Measurements from ENCODE around the gene DLEC1. TPM values are rescaled to one million over a fixed set of nuclear protein-coding genes. Genes with fewer than 3 reads are reported as not detected.
A peak's percentile ranks its signal among the peaks of the same experiment; 100 is the strongest.

Gene DLEC1
- total RNA-seq, 4 donors from 2014 or later = 0.07 to 0.78 (median 0.16) TPM

GRCh38 chr3:38168151-38169026, 129.4 kb downstream of the DLEC1 start:
- Histone ChIP-seq H3K27ac (peak overlapping the region in 2 of 4 donors; percentile 5 to 22), H3K36me3 (no peaks in the 10 kb centered on the region), H3K9me3 (no peaks in the 10 kb centered on the region), H3K27me3 (no peaks in the 10 kb centered on the region), H3K4me1 (peaks cover 2 to 79% (median 5%) of the 10 kb centered on the region in 3 donors), H3K4me3 (no peak overlapping the region)
- WGBS, 2 donors (ENCODE audit: low coverage in 1 of 2) = 78 to 80% methylated on average over 3 to 4 of the region's 4 CpGs
- ATAC-seq = no peak
- TF ChIP-seq POLR2A (IDR thresholded peaks at IDR 0.05) = no peak
- TF ChIP-seq CTCF (IDR thresholded peaks at IDR 0.05) = no peak
- TF ChIP-seq EP300 (IDR thresholded peaks at IDR 0.05) = no peak
- no peak for TF ChIP-seq POLR2AphosphoS5 (IDR thresholded peaks at IDR 0.05)

GRCh38 chr3:38169027-38169317, 130.0 kb downstream of the DLEC1 start:
- peaks cover 2 to 83% (median 5%) of the 10 kb centered on the region in 3 donors for H3K4me1 ChIP-seq
- H3K27ac ChIP-seq = peak overlapping the region in 2 of 4 donors; percentile 5 to 22
- TF ChIP-seq EP300 (IDR thresholded peaks at IDR 0.05) (no peak), POLR2AphosphoS5 (IDR thresholded peaks at IDR 0.05) (no peak), POLR2A (IDR thresholded peaks at IDR 0.05) (no peak), CTCF (IDR thresholded peaks at IDR 0.05) (no peak)
- WGBS, 2 donors (ENCODE audit: low coverage in 1 of 2) = 74 to 80% methylated on average over 1 of the region's 1 CpG
- no peaks in the 10 kb centered on the region for H3K9me3 ChIP-seq
- no peak for ATAC-seq
- no peaks in the 10 kb centered on the region for H3K36me3 ChIP-seq
- no peak overlapping the region for H3K4me3 ChIP-seq
- H3K27me3 ChIP-seq = no peaks in the 10 kb centered on the region

- TF ChIP-seq EP300 (IDR thresholded peaks at IDR 0.05) (no peak), CTCF (IDR thresholded peaks at IDR 0.05) (no peak), POLR2AphosphoS5 (IDR thresholded peaks at IDR 0.05) (no peak), POLR2A (IDR thresholded peaks at IDR 0.05) (no peak)
- no peak overlapping the region for H3K4me3 ChIP-seq
- WGBS, 2 donors (ENCODE audit: low coverage in 1 of 2) = 81% methylated on average over 4 of the region's 4 CpGs; no CpG with 5 or more reads in 1 of the 2 donors
- no peak for ATAC-seq
- H3K27me3 ChIP-seq = no peaks in the 10 kb centered on the region
- H3K9me3 ChIP-seq = no peaks in the 10 kb centered on the region
- H3K4me1 ChIP-seq = peaks cover 2 to 91% (median 13%) of the 10 kb centered on the region in 3 donors
- H3K36me3 ChIP-seq = no peaks in the 10 kb centered on the region
- H3K27ac ChIP-seq = no peak overlapping the region
Measured at GRCh38 chr3:38170722-38171121, 131.7 kb downstream of the DLEC1 start.

GRCh38 chr3:38171622-38172021, 132.6 kb downstream of the DLEC1 start:
- Histone ChIP-seq H3K9me3 (no peaks in the 10 kb centered on the region), H3K27ac (no peak overlapping the region), H3K4me1 (peaks cover 2 to 84% (median 13%) of the 10 kb centered on the region in 3 donors), H3K4me3 (no peak overlapping the region), H3K27me3 (no peaks in the 10 kb centered on the region), H3K36me3 (no peaks in the 10 kb centered on the region)
- no peak for TF ChIP-seq POLR2A (IDR thresholded peaks at IDR 0.05)
- TF ChIP-seq POLR2AphosphoS5 (IDR thresholded peaks at IDR 0.05) = no peak
- TF ChIP-seq EP300 (IDR thresholded peaks at IDR 0.05) = no peak
- TF ChIP-seq CTCF (IDR thresholded peaks at IDR 0.05) = no peak
- WGBS, 2 donors (ENCODE audit: low coverage in 1 of 2) = 81 to 86% methylated on average over 2 of the region's 2 CpGs
- no peak for ATAC-seq

Small RNAs within 50 kb of the gene (small RNA-seq; reads per million reads assigned to genes)
- 0 reads per million in 4 donors for gene RF00019

Other genes starting within 250 kb of the DLEC1 start
- gene CTDSPL, start 177.3 kb upstream of the DLEC1 start, total RNA-seq = 10 to 100 TPM; 33.4 to 72.6 (median 54.0) TPM
- 1 to 10 TPM; 3.5 to 7.5 (median 5.2) TPM for gene VILL, start 48.4 kb upstream of the DLEC1 start, total RNA-seq
- 10 to 100 TPM; 25.4 to 29.8 (median 27.1) TPM for gene PLCD1, start 9.6 kb upstream of the DLEC1 start, total RNA-seq
- gene ACAA1, start 97.9 kb downstream of the DLEC1 start, total RNA-seq = 10 to 100 TPM; 28.3 to 46.6 (median 41.2) TPM
- gene MYD88, start 99.5 kb downstream of the DLEC1 start, total RNA-seq = 10 to 100 TPM; 18.5 to 36.8 (median 29.6) TPM
- 10 to 100 TPM; 29.5 to 41.0 (median 34.3) TPM for gene OXSR1, start 126.3 kb downstream of the DLEC1 start, total RNA-seq
- gene SLC22A13, start 226.6 kb downstream of the DLEC1 start, total RNA-seq = 1 to 10 TPM in 1 of 4 donors, under 1 TPM in 3; 0.16 to 1.3 (median 0.69) TPM
- gene SLC22A14, start 243.1 kb downstream of the DLEC1 start, total RNA-seq = under 1 TPM in 1 of 4 donors, not detected in 3; 0.13 TPM

All from gastroesophageal sphincter (tissue), 4 donors.